HG03571 (cell line): ENCODE data around the gene FERMT1.

Experiments used
- ATAC-seq: cut with Tn5 transposase; IDR thresholded peaks from one replicate; pipeline ENCODE4 v1.9.1; 2021; ENCODE audit not compliant: unreplicated experiment

Gene FERMT1, protein sequence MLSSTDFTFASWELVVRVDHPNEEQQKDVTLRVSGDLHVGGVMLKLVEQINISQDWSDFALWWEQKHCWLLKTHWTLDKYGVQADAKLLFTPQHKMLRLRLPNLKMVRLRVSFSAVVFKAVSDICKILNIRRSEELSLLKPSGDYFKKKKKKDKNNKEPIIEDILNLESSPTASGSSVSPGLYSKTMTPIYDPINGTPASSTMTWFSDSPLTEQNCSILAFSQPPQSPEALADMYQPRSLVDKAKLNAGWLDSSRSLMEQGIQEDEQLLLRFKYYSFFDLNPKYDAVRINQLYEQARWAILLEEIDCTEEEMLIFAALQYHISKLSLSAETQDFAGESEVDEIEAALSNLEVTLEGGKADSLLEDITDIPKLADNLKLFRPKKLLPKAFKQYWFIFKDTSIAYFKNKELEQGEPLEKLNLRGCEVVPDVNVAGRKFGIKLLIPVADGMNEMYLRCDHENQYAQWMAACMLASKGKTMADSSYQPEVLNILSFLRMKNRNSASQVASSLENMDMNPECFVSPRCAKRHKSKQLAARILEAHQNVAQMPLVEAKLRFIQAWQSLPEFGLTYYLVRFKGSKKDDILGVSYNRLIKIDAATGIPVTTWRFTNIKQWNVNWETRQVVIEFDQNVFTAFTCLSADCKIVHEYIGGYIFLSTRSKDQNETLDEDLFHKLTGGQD

DNA sequence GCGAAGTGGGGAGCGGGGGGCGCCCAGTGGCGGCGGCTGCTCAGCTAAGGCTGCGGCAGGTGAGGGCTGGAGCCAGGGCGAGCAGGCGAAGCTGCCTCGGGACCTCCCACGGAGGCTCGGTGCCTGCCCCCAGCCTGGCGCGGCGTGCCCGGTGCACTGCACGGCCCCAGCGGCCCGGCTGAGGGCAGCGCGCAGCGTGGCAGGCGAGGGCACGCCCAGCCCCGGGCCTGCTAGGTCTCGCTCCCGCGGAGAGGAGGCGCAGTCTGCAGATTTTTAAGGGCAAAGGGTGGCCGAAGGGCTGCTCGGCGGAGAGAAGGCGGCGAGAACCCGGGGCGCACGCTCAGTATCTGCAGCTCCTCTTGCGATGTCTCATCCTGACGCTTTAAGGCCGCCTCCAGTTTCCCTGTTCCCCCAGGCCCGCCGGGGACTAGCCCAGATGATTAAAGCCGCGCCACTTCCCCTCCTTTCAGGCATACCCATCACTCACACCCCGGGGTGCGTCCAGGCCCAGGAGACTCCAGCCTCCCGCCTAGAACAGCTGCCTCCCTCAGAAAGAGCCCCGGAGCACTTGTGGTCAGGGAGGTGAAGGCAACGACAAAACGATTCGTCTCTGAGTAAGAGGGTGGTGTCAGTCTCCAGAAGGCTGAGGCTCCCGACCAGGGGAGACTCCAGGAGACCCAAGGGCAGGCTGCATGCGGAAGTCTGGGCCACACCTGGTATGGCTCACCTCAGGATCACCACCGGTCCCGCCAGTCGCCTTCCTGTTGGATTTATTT is at the start of gene FERMT1:
TSS of gene FERMT1 (minus strand) at position 158 of the 776 bp plus-strand sequence. CDS start 3,476 bp downstream, outside the sequence.
- ATAC-seq = no peak

DNA sequence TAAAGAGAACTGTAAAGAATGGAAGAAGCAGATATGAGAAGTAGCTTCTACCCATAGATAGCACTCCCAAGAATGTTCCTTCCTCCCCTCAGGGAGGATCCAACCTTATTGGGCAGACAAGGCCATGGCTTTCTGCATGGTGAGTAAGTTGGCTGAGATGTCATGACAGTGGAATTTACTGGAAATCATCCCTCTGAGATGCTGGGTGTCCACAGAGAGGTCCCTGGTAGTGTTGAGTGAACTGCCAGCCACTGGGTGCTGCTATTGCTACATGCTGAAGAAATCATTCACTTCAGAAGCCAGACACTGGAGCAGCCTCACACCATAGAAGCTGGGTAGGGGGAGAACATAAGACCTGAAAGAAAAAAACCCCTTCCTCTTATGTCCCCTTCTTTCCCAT is 46.4 kb upstream of the FERMT1 start:
- no peak for ATAC-seq

DNA sequence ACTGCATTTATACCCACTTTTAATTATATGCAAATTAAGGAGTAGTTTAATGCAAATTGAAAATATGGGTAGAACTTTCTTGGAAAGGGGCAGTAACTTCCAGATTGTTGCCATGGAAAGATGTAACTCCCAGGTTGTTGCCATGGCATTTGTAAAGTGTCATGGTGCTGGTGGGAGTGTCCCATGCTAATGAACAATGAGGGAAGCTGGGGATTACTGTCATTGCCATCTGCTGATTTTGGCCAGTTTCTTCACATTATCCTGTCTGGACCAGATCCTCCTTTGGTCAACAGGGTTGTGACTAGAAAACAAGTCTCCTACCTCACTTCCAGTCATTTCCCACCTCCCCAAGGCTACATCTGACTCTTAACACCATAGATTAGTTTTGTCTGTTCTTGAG is 45.4 kb upstream of the FERMT1 start:
- ATAC-seq = no peak

DNA sequence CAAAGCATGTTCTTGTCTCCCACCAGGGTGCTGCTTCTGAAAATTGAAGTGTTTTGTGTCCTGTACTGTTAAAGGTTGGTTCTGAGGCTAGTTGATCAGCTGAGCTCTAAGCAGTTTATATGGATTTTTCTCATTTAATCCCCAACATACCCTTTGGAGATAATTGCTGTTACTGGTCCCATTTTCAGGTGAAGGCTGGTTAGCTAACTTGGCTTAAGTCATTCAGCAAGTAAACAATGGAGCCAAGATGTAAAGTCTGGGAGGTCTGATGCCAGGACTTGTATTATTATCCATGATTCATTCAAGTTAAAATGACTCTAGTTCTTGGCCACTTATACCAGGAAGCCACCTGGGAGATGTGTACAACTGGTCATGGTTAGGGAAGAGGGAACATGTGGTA is 42.5 kb upstream of the FERMT1 start:
- ATAC-seq = no peak

DNA sequence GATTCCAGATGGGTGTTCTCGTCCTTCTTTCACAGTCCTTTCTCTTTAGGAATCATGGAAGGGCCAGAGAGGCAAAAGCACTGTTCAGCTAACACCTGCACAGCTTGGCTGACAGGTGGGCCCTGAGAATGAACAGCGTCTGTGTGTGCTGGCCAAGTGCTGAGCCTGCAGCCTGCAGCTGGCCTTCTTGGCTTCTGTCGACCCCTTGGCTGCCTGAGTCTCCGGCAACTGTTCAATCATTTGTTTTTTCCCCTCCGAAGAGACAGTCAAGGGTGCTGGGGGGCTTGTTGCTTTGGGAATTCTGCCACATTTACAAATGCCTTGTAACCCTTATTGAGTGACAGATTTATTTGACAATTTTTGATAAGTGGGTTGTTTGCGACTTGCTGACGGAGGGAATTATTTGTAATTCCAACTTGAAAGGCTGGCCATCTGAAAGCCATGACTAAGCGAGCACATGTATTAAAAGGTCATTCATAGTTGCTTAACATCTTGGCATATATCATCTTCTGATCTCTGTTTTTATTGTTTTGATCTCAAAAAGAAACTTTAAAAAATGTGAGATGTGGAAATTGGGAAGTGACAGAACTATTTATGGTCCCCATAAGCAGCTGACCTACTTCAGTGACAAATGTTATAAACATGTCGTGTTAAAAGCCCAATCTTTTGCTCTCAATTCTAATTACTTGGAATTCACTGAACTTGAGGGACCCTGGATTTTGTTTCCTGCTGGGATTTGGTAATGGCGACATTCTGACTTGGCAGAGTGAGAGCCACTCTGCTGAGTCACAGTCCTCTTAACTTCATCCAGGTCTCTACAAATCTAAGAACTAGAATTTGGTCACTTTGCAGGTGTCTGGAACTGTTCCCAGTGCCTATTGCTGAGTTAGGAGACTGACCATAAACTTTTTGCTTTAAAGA is 41.9 kb upstream of the FERMT1 start:
- no peak for ATAC-seq

DNA sequence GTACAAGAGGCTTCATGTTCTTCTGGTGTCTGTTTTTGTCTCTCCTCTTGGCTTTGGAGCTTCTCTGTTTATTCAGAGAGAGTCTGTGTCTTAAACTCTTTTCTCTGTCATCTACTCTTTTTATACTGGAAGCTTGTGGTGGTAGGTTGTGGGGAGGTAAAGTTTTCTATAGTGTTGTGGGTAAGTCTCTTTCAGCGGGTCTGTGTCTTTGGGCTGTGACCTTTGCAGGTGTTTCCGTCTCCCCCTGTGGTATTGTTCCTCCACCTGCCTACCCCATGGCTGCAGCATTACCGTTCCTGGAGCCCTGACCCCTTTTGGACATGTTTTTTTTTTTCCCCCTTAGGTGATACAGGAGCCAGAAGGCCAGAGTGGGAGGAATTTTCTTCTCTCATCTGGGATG is 37.9 kb upstream of the FERMT1 start:
- ATAC-seq = no peak

DNA sequence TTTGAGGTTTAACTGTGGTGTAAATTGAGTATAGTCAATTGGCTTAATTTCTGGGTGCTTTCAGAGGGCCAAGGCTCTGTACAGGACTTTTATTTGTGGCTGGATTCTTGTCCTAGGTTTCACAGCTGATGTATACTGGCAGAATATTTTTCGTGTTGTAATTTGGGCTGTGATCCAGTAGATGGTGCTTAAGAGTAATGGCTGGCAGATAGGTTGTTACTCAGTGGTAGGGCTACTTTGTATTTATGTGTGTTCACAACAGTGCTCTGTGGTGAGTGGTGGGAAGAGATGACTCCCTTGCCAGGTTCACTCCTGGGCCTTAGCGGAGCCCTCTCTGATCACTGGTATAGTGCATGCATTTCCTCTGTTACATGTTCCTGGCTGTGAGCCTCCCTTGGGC is 34.5 kb upstream of the FERMT1 start:
- no peak for ATAC-seq

DNA sequence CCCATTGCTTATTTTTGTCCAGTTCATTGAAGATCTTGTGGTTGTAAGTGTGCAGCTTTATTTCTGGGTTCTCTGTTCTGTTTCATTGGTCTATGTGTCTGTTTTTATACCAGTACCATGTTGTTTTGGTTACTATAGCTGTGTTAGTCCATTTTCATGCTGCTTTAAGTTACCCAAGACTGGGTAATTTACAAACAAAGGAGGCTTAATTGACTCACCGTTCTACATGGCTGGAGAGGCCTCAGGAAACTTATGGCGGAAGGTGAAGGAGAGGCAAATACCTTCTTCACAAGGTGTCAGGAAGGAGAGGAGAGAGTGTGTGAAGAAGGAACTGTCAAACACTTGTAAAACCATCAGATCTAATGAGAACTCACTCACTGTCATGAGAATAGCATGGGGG is 29.9 kb upstream of the FERMT1 start:
- no peak for ATAC-seq

DNA sequence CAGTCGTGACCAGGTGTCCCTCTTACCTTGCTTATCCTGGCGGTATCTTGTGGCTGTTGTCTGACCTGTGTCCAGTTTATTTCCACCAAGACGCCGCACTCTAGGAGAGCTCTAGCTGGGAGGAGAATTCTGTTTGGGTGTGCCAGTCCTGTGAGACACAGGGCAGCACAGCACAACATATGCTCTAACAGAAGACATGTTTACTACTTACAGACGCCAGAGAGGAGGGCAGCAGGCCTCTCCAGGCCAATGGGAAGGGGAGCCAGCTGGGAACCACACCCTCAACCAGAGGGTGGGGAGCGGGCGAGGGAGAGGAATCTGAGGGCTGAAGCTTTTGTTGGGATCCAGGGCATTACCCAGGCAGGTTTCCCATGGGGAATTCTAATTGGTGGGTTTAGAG is 25.2 kb upstream of the FERMT1 start:
- no peak for ATAC-seq

DNA sequence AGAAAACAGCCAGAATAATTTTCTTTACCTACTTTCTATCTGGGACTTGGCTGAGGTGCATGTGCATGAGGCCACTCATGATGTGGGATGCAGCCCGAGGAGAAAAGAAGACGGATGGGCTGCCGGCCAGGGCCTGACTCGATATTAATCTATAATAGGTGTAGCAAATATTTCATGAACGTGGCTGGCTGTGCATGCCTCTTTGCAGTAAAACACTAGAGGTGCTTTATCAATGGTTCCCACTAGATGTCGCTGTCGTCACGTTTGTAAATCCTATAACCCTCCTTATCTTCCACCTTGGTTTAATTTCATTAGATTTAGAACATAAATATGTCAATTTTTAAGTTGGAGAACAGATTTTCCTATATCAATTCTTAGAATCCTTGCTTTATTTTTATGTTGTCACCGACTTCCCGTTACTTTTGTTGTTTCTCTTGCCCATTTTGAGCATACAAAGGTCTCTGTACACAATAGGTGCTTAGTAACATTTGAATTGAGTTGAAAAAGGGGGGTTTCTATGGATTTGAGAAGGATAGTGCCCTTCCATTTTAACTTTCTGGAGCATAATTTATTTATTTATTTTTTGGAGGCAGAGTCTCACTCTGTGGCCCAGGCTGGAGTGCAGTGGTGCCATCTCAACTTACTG is 19.6 kb upstream of the FERMT1 start:
- ATAC-seq = peak; percentile 75

DNA sequence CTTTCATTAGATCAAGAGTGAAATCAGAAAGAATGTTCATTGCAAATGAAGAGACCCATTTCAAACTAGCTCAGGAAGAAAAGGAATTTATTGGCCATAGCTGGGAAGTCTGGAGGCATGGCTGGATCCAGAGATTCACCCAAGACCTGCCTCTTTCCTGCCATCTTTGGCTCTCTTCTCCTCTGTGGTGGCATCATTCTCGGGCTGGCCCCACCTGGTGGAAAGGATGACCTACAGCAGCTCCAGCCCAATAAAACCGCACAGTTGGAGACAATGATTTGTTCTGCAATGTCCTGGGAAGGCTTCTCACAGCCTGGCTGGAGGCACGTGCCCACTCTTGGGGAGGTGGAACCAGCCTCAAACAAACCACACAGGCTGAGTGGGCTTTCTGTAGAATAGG is 18.1 kb upstream of the FERMT1 start:
- ATAC-seq = no peak

DNA sequence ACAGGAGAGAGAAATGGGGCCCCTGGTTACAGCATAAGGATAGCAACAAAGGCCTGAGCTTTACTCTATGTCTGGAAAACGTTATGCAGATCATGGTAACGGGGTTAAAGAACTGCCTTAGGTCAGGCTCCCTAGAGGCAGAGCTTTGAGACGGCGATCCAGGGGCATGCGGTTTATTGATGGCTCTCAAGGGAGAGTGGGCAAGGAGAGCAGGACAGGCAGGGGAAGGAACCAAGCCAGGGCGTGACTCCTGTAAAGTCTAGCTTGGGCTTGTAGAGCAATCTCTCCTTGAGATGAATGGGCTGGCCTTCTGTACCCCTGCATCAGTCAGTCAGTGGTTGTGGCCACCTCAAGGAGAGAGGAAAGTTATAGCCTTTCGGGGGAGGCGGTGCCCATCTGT is 12.5 kb upstream of the FERMT1 start:
- no peak for ATAC-seq

DNA sequence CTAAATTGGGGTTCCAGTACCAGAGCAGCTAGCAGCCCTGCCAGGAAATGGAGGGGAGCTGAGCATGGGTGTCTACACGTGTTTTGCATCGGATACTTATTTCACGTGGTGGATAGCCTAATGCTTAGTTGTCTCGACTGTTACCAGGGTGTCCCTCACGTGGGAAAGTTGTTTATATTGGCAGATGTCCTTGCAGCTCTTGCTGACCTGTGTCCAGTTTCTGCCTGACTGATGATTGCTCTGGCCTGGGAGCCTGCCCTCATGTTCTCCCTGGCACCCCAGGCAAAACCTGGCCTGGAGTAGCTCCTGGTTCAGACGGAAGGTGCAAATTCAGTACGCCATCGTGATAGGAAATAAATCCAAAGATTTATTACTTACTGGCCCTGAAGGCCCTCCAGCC is 11.8 kb upstream of the FERMT1 start:
- no peak for ATAC-seq

DNA sequence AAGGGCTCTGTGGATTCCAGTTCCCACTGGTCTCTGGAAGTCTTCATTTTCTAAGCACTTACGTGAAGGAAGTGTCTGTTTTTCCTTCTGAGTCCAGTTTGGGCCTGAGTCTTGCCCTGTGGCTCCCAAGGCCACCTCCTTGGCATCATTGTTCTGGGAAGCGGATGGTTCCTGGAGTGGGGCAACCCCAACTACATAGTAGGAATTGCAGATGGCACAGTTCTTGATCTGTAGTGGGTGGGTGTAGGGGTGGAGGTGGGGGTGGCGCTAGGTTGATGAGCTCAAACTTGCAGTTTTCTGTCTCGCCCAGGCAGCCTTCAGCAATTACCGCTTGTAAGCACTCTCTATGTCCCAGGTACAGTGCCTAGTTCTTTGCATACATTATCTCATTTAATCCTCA is 7.2 kb upstream of the FERMT1 start:
- no peak for ATAC-seq

DNA sequence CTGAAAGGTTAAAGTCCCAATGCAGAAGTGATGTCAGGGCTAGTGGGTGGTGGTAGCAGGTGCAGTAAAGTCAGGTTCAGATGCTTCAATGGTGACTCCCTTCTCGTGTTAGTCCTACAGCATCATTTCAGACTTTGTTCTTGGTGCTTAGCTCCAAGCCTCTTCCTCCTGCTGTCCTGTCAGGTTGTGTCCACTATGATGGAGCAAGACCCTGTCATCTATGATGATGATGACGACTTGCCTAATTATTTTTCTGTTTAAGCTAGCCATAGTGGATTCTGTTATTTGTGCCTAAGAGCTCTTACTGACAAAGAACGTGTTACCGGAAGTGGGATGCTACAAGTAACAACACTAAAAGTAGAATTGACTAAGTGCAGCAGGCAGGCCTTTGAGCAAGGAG is 5.0 kb upstream of the FERMT1 start:
- no peak for ATAC-seq

DNA sequence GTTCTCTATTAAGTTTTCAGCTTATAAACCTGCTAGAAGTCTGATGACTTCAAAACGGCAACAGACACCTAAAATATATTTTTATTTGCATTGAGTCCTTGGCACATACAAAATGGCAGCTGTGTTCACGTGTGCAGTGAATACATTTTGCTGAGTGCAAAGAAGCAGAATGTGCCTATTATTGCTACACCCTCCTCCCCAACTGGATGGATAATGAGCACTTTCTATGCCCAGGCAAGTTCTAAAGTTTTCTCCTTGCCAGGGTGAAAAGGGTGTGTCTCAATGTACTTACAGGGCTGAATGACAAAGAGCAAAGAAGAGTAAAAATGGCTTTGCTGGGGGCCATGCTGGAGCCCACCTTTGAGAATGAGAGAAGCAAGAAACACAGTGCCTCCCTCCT is 4.0 kb upstream of the FERMT1 start:
- ATAC-seq = no peak

DNA sequence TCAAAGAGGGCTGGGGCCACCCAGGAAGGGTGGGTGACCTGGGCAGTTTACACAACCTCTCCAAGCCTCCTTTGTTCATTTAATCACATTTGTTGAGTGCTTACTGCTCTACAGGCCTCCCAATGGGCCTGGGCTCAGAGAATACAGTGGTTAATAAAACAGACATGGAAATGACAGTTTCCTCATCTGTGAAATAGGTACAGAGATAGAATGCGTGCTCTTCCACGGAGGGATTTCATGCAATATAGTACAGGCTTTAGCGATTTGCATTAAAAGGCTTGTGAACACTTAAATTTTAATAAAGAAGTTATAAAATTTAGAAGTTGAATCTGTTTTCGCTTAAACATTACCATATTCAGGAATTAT is 802 bp upstream of the FERMT1 start:
- ATAC-seq = no peak

DNA sequence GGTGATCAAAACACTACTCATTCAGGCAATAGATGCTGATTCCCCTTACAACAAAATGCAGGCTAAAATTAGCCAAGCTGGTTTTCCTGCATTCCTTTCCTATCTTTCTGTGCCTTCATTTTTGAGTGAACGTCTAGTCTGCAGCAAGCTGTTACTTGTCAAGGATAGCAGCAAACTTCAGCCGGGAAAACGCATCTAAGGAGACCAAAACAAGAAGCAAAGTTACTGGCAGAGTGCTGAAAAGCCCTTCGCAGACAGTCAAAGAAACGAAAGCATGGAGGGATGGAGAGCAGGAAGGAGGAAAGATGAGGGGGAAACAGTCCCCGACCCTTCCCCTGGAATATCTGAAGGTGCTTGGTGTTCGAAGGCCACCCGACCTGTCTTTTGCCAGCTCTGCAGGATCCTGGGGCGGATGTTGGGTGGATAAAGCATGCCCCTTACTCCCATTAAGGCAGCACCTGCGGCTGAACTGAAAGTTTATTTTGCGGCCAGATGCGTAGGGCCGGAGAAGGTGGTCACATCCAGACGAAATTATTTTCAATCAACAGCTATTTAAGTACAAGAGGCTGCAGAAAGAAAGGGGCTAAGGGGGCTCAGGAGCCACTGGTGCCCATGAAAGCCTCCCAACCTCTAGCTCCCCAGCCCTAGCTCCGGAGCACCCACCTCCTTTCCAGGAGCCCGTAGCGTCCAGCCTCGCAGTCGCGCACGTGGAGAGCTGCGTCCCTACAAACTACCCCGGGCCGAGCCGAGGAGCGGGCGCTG is 538 bp downstream of the FERMT1 start:
- no peak for ATAC-seq

DNA sequence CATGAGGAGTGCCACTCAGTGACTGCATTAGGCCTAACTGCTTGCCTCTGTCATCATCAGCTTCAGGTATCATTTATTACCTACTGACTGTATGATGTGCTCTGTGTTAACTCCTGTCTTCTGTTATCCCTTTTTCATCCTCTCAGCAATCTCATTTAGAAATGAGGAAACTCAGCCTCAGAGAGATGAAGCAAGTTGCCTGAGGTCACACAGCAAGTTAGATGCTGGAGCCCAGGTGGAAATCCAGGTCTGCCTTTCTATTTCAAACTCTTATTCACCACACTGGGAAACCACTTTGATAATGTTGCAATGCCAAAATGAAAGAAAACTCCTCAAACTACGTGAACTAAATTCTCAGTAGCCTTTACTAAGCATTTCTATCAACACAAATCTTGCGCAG is 1.3 kb downstream of the FERMT1 start:
- ATAC-seq = no peak
